Liver (tissue), 9 donors: ENCODE measurements around the gene CORO2B. TPM values are rescaled to one million over a fixed set of nuclear protein-coding genes. Genes with fewer than 3 reads are reported as not detected.

Experiments
- DNase-seq: peaks from one replicate; pipeline ENCODE4 v3.0.0-alpha.2; 2017; ENCODE audit warnings: low spot score
- H3K27ac ChIP-seq, 2 donors: one replicate each; pipeline ENCODE4 v1.7.0; 2013; ENCODE audit warnings: inconsistent platforms in 2 of 2, low read length in 2 of 2, control low read depth in 1 of 2, low read depth in 1 of 2, mild to moderate bottlenecking in 1 of 2
- H3K27me3 ChIP-seq, 4 donors: one replicate each; pipeline versions ENCODE4 v1.6.1 to v1.7.0; 2013; ENCODE audit warnings: low read length in 3 of 4, inconsistent platforms in 1 of 4, mild to moderate bottlenecking in 1 of 4, moderate library complexity in 1 of 4; ENCODE audit not compliant: control insufficient read depth in 4 of 4, insufficient read depth in 4 of 4
- H3K36me3 ChIP-seq, 4 donors: one replicate each; pipeline versions ENCODE4 v1.6.1 to v1.7.0; 2013; ENCODE audit warnings: low read length in 3 of 4, mild to moderate bottlenecking in 3 of 4, low read depth in 1 of 4, moderate library complexity in 1 of 4; ENCODE audit not compliant: control insufficient read depth in 4 of 4, insufficient read depth in 3 of 4
- H3K4me1 ChIP-seq, 4 donors: one replicate each; pipeline versions ENCODE4 v1.6.1 to v1.7.0; 2013; ENCODE audit warnings: low read length in 3 of 4, mild to moderate bottlenecking in 3 of 4, moderate library complexity in 1 of 4; ENCODE audit not compliant: control insufficient read depth in 4 of 4, insufficient read depth in 4 of 4
- H3K4me3 ChIP-seq, 3 donors: one replicate each; pipeline versions ENCODE4 v1.6.1 to v1.7.0; 2013; ENCODE audit warnings: low read length in 3 of 3, control low read depth in 1 of 3, low read depth in 1 of 3, mild to moderate bottlenecking in 1 of 3
- H3K9ac ChIP-seq, 2 donors: one replicate each; pipeline ENCODE4 v1.7.0; 2013; ENCODE audit warnings: low read length in 2 of 2, mild to moderate bottlenecking in 2 of 2, moderate library complexity in 2 of 2, control low read depth in 1 of 2, low read depth in 1 of 2
- H3K9me3 ChIP-seq, 4 donors: one replicate each; pipeline versions ENCODE4 v1.6.1 to v1.7.0; 2013; ENCODE audit warnings: low read length in 3 of 4; ENCODE audit not compliant: control insufficient read depth in 4 of 4
- ATF3 ChIP-seq: IDR thresholded peaks from 2 replicates; pipeline ENCODE4 v1.6.1; 2016; ENCODE audit warnings: antibody characterized with exemption
- CTCF ChIP-seq: fragments of 150-350 bp; IDR thresholded peaks from 2 replicates; pipeline ENCODE4 v1.5.1; 2017; ENCODE audit warnings: improper control_type of control experiment, low read depth, low read length; ENCODE audit not compliant: missing input control
- EGR1 ChIP-seq, 2 donors: IDR thresholded peaks; 2 replicates each; pipeline ENCODE4 v1.6.1; 2016 to 2018; ENCODE audit warnings: antibody characterized with exemption in 2 of 2, low read depth in 2 of 2
- FOXA1 ChIP-seq: IDR thresholded peaks from 2 replicates; pipeline ENCODE4 v1.6.1; 2016; ENCODE audit warnings: antibody characterized with exemption
- FOXA2 ChIP-seq: IDR thresholded peaks from 2 replicates; pipeline ENCODE4 v1.6.1; 2016; ENCODE audit warnings: antibody characterized with exemption
- GABPA ChIP-seq, 2 donors: IDR thresholded peaks in 1 of 2; conservative IDR thresholded peaks in 1 of 2; 2 replicates each; pipeline ENCODE4 v1.6.1; 2016; ENCODE audit warnings: antibody characterized with exemption in 2 of 2, mild to moderate bottlenecking in 1 of 2, moderate library complexity in 1 of 2
- HNF4A ChIP-seq, 2 donors: conservative IDR thresholded peaks; 2 replicates each; pipeline ENCODE4 v1.6.1; 2016; ENCODE audit warnings: antibody characterized with exemption in 2 of 2, mild to moderate bottlenecking in 2 of 2
- HNF4G ChIP-seq: IDR thresholded peaks from 2 replicates; pipeline ENCODE4 v1.6.1; 2016; ENCODE audit warnings: antibody characterized with exemption
- JUND ChIP-seq, 2 donors: IDR thresholded peaks; 2 replicates each; pipeline ENCODE4 v1.6.1; 2016; ENCODE audit warnings: antibody characterized with exemption in 2 of 2
- NR2F2 ChIP-seq: IDR thresholded peaks from 2 replicates; pipeline ENCODE4 v1.6.1; 2016; ENCODE audit warnings: antibody characterized with exemption
- RAD21 ChIP-seq, 2 donors: IDR thresholded peaks; 2 replicates each; pipeline ENCODE4 v1.6.1; 2016; ENCODE audit warnings: antibody characterized with exemption in 2 of 2, mild to moderate bottlenecking in 2 of 2
- RXRA ChIP-seq, 2 donors: IDR thresholded peaks; 2 replicates each; pipeline ENCODE4 v1.6.1; 2017 to 2018; ENCODE audit warnings: antibody characterized with exemption in 2 of 2, mild to moderate bottlenecking in 1 of 2
- SP1 ChIP-seq: IDR thresholded peaks from 2 replicates; pipeline ENCODE4 v1.6.1; 2018; ENCODE audit warnings: antibody characterized with exemption, mild to moderate bottlenecking
- TAF1 ChIP-seq: conservative IDR thresholded peaks from 2 replicates; pipeline ENCODE4 v1.6.1; 2016; ENCODE audit warnings: antibody characterized with exemption, mild to moderate bottlenecking
- YY1 ChIP-seq: IDR thresholded peaks from 2 replicates; pipeline ENCODE4 v1.6.1; 2016; ENCODE audit warnings: antibody characterized with exemption, mild to moderate bottlenecking
- WGBS: extraction: QIAGEN DNeasy Blood & Tissue Kit; methylation state at CpG from one replicate; pipeline ENCODE4 v1.1.7; 2013; 5-methylcytosine and 5-hydroxymethylcytosine counted together
- polyA plus RNA-seq, 2 donors: library from polyadenylated mRNA; stranded (reverse) in 1 of 2; unstranded in 1 of 2; fragments of 200-250 nt in 1 of 2; fragments of >200 nt in 1 of 2; fragmentation: Nextera tagmentation in 1 of 2; extraction: Ambion mirVana in 1 of 2; gene quantifications; one replicate each; pipeline versions ENCODE4 v1.2.1 to v1.2.3, GENCODE V29; 2013 to 2015
- total RNA-seq, 2 donors: library from RNA; depleted of rRNA; stranded (reverse); fragments of >200 nt; gene quantifications; one replicate each; pipeline ENCODE4 v1.2.3, GENCODE V29; 2014
- TF ChIP-seq, protein P1 (sequence below): IDR thresholded peaks from 2 replicates; pipeline ENCODE4 v1.6.1; 2016; ENCODE audit warnings: antibody characterized with exemption, mild to moderate bottlenecking
- donor health status: healthy.
- donor health status: healthy.
- donor health status: healthy.
- donor health status: healthy.
- donor health status: healthy.

CORO2B gene
- total and polyA plus RNA-seq, 4 donors = 0.15 to 0.65 (median 0.52) TPM

GRCh38 chr15:68537506-68537905 is 41.3 kb upstream of the CORO2B start:
- TF ChIP-seq GABPA (IDR thresholded peaks at IDR 0.05 in 1 of 2, conservative IDR thresholded peaks at IDR 0.05 in 1 of 2) (no peak), EGR1 (IDR thresholded peaks at IDR 0.05; ENCODE audit: low read depth in 2 of 2) (no peak), HNF4A (conservative IDR thresholded peaks at IDR 0.05) (no peak), HNF4G (no peak), JUND (IDR thresholded peaks at IDR 0.05) (no peak), FOXA2 (no peak), FOXA1 (no peak), RAD21 (IDR thresholded peaks at IDR 0.05) (no peak), ATF3 (no peak)
- TF ChIP-seq, protein P1, sequence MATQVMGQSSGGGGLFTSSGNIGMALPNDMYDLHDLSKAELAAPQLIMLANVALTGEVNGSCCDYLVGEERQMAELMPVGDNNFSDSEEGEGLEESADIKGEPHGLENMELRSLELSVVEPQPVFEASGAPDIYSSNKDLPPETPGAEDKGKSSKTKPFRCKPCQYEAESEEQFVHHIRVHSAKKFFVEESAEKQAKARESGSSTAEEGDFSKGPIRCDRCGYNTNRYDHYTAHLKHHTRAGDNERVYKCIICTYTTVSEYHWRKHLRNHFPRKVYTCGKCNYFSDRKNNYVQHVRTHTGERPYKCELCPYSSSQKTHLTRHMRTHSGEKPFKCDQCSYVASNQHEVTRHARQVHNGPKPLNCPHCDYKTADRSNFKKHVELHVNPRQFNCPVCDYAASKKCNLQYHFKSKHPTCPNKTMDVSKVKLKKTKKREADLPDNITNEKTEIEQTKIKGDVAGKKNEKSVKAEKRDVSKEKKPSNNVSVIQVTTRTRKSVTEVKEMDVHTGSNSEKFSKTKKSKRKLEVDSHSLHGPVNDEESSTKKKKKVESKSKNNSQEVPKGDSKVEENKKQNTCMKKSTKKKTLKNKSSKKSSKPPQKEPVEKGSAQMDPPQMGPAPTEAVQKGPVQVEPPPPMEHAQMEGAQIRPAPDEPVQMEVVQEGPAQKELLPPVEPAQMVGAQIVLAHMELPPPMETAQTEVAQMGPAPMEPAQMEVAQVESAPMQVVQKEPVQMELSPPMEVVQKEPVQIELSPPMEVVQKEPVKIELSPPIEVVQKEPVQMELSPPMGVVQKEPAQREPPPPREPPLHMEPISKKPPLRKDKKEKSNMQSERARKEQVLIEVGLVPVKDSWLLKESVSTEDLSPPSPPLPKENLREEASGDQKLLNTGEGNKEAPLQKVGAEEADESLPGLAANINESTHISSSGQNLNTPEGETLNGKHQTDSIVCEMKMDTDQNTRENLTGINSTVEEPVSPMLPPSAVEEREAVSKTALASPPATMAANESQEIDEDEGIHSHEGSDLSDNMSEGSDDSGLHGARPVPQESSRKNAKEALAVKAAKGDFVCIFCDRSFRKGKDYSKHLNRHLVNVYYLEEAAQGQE = no peak
- WGBS = 73% methylated on average over 7 of the region's 7 CpGs
- DNase-seq = no peak
- no peaks in the 10 kb centered on the region for H3K4me1 ChIP-seq
- no peaks in the 10 kb centered on the region for H3K27me3 ChIP-seq
- H3K27ac ChIP-seq = no peak overlapping the region
- H3K9ac ChIP-seq = no peak overlapping the region
- no peaks in the 10 kb centered on the region for H3K36me3 ChIP-seq
- peaks cover 0 to 2% (median under 1%) of the 10 kb centered on the region in 4 donors for H3K9me3 ChIP-seq
- no peak overlapping the region for H3K4me3 ChIP-seq

DNA sequence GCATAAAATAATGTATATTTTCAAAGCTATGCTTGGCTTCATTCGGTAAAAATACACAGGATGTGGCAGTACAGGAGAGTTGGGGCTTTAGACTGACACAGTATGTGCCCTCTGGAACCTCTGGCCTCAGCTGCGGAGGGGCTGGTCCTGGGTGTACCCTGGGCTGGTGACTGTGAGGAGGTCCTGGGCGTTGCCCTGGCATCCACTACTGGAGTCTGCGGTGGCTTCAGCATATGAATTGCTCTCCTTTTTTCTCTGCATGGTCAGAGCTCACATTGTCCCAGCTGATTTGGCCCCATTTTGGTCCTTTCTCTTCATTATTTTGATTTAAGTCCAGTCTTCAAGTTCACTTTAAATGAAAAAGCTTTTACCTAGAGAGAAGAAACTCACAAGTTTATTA is 40.5 kb upstream of the CORO2B start:
- Histone ChIP-seq H3K9ac (no peak overlapping the region), H3K4me1 (no peaks in the 10 kb centered on the region), H3K27me3 (peaks cover 0 to 3% (median 0%) of the 10 kb centered on the region in 4 donors), H3K27ac (no peak overlapping the region), H3K36me3 (no peaks in the 10 kb centered on the region), H3K4me3 (no peak overlapping the region), H3K9me3 (peaks cover 0 to 2% (median 0%) of the 10 kb centered on the region in 4 donors)
- WGBS = 90% methylated on average over 4 of the region's 4 CpGs
- DNase-seq = no peak
- TF ChIP-seq FOXA1 (no peak), EGR1 (IDR thresholded peaks at IDR 0.05; ENCODE audit: low read depth in 2 of 2) (no peak), RXRA (IDR thresholded peaks at IDR 0.05) (no peak), FOXA2 (no peak), NR2F2 (no peak), SP1 (no peak), TAF1 (no peak), GABPA (IDR thresholded peaks at IDR 0.05 in 1 of 2, conservative IDR thresholded peaks at IDR 0.05 in 1 of 2) (no peak), ATF3 (no peak), CTCF (no peak), JUND (IDR thresholded peaks at IDR 0.05) (no peak), HNF4A (conservative IDR thresholded peaks at IDR 0.05) (no peak), YY1 (no peak), HNF4G (no peak)
